ENCODE data around the gene OFD1.
A peak's percentile ranks its signal among the peaks of the same experiment; 100 is the strongest.
"Not testable (repeated sequence)": the region's sequence is repeated elsewhere in the genome, so short reads cannot be mapped to it uniquely, and the experiment has no call there.

OFD1 gene

DNA sequence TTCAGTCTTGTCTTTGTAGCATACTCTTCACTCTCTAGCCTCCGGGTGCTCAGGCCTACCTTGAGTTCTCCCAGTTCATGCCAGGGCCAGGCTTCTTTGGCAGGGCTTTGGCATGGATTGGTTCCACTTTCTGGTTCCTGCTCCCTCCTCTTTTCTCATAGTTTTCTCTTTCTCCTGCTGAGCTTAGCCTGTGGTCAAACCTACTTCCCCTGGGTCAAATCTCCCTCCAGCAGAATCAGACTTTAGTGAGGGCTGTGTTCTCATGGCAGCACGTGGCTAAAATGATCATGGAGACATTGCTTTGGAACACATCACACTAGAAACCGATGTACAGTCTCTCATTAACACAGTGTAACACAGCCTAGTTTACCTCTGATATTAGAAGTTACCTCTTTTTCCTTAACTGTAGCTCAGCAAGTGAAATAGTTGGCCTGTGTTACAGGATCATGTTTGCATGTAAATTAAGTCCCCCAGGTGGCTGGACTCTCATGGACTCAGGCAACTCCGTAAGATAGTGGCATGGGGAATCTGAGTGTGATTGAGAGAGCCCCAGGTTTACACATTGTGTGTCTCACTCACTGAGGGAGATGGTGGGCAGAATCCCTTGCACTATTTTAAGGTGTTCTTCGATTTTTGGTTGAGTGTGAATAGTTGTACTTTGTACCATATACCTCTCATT lies 32.3 kb upstream of the OFD1 start:
- DNase-seq (ENCODE audit: low read depth, low spot score): no peak

DNA sequence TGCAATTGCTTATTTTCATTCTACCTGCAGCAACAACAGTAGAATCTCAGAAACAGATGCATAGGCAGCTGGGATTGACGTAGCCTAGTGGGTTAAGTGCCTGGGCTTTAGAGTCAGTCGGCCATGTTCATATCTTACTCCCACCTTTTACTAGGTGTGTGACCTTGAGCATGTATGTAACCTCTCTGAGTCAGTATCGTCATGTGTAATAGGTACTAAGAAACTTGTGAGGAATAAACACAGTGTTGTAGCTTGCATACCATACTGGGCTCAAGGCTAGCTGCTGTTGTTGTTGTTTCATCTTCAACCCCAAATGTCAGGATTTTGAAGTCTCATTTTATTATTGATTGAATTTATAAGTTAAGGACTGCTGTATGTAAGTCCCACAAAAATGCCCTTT lies 31.4 kb upstream of the OFD1 start:
- no peak for DNase-seq (ENCODE audit: low read depth, low spot score)

DNA sequence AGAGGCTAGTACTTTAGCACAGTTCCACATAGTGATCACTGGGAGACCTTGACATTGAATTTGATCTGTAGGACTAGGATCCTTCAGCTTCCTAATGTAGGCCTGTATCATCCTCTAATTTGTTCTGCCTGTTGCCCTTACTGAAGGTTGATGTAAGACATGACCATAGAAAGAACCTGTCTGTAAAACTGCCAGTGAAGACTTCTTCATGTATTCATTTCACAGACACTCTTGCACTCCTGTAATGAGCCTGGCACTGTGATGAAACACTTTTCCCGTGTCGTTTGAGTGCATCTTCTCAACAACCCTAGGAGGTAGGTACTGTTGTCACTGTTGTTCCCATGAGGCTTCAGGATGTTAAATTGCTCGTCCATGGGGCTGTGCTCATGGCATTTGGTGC lies 31.0 kb upstream of the OFD1 start:
- no peak for DNase-seq (ENCODE audit: low read depth, low spot score)

DNA sequence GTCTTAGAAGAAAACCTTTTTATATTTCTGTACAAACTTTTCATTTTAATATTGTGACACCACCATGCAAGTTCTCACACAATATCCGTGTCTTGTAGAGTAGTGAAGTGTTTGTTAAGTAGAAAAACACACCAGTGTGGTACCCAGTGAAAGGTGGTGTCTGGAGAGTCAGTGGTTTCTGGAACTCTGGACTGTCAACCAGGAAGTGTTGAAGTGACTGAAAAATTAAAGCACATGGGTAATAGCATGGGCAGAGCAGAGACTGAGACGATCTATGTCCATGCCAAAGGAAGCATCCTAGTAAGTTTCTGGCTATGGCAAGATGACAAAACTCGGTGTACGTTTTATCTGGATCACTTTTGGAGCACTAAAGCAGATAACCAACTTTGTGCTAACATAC lies 23.4 kb upstream of the OFD1 start:
- no peak for DNase-seq (ENCODE audit: low read depth, low spot score)

DNA sequence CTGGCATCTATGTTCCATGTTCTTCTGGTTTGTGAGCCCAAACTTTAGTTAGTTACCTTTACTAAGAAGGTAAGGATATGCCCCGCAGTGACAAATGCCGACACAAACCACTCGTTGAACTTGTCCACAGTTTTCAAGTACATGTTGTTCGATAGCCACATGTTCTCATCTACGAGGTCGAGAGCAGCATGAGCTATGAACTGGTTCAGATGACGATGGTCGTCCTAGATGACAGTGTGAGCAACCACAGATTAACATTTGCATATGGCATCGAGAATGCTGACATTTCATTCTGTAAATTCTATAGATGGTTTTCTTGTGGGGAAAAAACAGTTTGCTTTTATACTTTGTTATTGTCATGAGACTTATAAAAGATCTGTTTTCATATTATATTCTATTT lies 18.1 kb upstream of the OFD1 start:
- no peak for DNase-seq (ENCODE audit: low read depth, low spot score)

DNA sequence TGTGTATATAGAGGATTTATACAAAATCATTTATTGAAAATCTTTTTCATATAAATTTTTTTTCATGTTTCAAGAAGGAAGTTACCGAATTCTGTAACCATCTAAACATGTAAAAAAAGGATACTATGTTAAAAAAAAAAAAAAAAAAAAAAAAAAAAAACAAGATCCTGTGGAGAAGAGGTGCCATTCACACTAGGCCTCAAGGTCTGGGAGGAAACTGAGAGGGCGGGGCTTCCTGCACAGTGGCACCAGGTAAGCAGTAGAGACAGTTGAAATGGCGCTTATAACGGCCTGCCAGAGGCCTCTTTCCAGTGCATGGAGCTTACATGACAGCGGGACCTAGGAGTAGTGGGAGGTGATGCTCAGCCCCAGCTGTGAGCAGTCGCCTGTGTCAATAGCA lies 17.6 kb upstream of the OFD1 start:
- DNase-seq (ENCODE audit: low read depth, low spot score): no peak

DNA sequence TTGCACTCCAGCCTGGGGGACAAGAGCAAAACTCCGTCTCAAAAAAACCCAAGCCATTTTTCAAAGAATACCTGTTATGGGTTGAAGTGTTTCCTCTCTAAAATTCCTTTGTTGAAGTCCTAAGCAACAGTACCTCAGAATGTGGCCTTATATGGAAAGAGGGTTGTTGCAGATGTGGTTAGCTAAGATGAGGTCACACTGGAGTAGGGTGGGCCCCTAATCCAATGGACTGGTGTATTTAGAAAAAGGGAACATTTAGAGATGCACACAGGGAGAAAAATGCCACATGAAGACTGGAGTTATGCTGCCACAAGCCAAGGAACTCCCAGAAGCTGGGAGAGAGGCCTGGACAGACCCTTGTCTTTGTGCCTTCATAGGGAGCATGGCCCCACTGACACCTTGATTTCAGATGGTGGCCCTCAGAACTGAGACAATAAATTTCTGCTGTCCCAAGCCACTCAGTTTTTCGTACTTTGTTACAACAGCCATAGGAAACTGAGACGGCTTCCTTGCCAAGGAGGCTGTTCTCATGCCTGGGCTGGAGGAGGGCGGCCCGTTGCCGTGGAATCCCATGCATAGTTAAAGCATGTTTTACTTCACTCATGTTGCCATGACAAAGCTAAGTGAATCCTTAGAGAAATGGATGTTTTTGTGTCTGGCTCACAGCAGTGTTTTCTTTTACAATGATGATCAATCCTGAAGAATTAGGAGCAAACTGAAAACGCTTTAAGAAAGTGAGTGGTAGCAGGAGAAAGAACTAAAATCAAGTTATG lies 16.7 kb upstream of the OFD1 start:
- DNase-seq (ENCODE audit: low read depth, low spot score): peak; percentile 70

DNA sequence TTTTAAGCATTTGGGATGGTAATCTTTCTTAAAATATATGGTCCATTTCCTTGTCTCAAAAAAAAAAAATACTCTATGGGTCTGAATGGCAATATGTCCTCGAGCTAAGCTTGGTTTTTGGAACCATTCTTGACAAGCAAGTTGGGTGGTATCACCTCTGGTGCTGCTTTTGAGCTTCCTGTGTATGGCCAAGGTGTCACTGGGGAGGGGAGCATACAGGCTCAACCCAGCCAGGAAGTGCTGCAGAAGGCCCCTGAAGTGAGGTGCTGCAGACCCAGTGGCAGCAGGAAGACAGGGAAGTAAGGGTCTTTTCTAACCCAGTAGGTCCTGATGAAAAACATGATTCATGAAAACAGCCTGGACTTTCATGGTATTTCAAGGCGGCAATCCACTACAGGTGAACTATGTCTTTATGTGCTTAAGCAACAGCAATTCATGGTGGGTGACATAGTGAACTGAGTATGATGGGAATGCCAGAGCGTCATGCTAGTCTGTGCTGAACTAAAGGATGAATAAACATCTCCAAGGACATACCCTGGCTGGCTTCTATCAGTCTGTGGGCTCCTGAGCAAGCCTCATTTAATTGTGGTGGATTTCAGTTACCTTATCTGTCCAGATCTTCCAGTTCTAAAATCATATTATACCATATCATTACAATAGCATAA lies 15.2 kb upstream of the OFD1 start:
- DNase-seq (ENCODE audit: low read depth, low spot score): no peak

DNA sequence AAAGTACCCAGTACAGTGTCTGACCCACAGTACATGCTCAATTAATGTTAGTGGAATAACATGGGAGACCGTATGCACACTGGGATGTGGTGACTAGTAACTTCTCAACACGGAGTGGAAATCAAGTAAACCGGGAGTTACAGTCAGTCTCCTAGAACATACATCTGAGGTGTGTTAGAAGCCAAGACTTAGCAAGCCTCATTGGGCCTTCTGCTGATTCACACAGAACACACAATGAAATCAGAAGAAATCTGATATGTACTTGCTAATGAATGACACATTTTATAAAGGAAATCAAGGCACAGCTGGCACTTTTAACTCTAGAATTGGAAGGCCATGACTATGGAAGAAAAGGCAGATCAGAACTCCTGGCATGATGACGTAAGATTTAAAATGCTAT lies 13.2 kb upstream of the OFD1 start:
- DNase-seq (ENCODE audit: low read depth, low spot score): no peak

DNA sequence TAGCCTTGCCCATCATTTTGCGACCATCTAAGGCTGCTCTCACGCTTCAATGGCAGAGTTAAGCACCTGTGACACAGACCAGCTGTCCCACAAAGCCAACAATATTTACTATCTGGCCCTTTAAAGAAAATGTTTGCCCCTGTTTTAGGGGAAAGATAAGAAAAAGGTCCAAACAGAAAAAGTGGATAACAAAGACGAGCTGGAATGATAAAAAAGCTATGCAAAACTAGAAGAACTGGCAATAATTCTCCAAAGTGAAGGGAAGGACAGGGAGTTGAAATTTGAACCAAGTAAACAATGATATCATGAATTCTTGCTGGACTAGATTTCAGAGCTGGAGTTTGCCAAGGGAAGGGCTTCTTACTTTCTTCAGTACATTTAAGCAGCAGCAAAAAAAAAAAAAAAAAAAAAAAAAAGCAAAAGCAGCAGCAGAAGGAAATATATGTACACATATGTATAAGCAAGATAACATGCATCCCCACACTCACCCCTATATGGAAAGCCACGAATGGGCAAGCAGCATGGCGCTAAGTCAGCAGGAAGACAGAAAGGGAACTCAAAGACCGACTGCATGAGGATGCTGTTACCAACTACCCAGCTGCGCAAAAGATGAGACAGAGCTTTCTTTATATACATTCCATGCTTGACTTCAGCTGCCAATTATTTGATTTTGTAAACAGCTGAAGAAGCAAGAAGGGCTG lies 12.6 kb upstream of the OFD1 start:
- DNase-seq (ENCODE audit: low read depth, low spot score): peak; percentile 48

DNA sequence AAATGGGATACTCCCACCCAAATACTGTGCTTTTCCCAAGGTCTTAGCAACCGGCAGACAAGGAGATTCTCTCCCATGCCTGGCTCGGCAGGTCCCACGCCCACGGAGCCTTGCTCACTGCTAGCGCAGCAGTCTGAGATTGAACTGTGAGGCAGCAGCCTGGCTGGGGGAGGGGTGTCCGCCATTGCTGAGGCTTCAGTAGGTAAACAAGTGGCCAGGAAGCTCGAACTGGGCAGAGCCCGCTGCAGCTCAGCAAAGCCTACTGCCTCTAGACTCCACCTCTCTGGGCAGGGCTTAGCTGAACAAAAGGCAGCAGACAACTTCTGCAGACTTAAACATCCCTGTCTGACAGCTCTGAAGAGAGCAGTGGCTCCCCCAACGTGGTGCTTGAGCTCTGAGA lies 9.7 kb upstream of the OFD1 start:
- DNase-seq (ENCODE audit: low read depth, low spot score): not testable (repeated sequence)

DNA sequence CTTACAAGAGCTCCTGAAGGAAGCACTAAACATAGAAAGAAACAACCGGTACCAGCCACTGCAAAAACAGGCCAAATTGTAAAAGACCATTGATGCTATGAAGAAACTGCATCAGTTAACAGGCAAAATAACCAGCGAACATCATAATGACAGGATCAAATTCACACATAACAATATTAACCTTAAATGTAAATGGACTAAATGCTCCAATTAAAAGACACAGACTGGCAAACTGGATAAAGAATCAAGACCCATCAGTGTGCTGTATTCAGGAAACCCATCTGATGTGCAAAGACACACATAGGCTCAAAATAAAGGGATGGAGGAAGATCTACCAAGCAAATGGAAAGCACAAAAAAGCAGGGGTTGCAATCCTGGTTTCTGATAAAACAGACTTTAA lies 8.0 kb upstream of the OFD1 start:
- DNase-seq (ENCODE audit: low read depth, low spot score): not testable (repeated sequence)

DNA sequence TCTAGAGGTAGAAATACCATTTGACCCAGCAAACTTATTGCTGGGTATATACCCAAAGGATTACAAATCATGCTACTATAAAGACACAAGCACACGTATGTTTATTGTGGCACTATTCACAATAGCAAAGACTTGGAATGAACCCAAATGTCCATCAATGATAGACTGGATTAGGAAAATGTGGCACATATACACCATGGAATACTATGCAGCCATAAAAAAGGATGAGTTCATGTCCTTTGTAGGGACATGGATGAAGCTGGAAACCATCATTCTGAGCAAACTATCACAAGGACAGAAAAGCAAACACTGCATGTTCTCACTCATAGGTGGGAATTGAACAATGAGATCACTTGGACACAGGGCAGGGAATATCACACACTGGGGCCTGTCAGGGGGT lies 4.0 kb upstream of the OFD1 start:
- DNase-seq (ENCODE audit: low read depth, low spot score): not testable (repeated sequence)

DNA sequence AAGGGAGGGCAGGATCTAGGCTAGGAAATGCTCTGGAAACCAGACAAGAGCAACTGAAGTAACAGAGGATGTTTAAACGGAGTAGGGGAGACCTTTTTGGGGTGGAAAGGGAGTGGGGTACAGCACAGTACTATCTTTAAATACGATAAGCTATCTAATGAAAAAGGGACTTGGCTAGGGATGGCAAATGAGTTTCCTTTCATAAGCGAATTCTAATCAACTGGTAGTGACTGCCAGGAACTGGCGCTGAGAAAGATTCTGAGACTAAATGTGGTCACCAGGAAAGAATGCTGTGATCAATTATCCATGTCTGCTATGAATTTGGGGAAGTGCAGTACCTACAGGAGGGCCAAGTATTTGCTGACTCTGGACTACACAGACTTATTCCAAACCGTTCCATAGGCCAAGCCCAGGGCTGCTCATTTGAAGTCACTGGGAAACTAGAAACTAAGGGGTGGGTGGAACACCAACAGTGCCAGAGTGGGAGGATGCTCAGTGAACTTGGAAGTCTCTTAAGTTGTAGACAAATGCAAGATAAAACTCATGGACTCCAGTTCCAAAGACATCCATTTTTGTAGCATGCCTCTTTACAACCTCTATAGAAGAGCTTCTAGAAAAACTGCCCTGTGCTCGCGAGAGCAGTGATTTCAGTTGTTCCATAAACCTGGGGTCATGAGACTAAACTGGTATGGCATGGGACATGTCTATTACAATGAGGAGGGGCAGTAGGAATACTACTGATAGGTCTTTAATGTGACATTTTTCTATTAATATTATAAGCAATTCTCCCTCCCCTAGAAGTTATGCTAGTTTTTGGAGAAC lies 2.1 kb upstream of the OFD1 start:
- DNase-seq (ENCODE audit: low read depth, low spot score): peak; percentile 39

DNA sequence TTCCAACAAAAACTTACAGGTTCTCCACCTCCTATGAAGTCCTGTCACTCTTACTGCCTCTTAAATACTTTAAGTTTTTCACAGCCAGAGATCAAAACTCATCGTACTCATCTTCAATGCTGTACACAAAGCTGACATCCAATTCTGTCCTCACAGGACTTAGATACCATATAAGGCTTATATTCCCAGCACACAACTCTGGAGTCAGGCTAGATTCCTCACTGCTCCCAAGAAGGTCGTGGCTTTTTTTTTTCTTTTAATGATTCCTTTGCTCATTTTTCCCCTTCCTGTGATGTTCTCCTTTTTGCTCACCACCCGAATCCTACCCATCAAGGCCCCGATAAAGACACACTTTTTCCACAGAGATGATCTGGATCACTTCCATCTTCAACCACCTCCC lies 1.0 kb upstream of the OFD1 start:
- no peak for DNase-seq (ENCODE audit: low read depth, low spot score)

DNA sequence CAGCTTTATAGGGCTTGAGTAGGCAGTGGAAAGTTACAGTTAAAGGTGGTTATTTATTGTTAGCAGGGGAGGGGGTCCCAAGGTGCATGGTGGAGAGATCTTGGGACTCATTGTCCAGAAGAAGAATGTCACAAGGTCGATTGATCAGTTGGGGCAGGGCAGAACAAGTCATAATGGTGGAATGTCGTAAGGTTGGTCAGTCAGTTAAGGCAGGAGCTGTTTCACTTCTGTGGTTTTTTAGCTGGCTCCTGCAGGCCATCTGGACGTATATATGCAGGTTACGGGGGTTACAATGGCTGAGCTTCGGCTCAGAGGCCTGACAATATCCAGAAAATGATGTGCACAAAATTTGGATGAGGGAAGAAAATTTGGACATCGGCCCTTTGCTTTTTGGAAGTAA lies 7.1 kb downstream of the OFD1 start:
- no peak for DNase-seq (ENCODE audit: low read depth, low spot score)

DNA sequence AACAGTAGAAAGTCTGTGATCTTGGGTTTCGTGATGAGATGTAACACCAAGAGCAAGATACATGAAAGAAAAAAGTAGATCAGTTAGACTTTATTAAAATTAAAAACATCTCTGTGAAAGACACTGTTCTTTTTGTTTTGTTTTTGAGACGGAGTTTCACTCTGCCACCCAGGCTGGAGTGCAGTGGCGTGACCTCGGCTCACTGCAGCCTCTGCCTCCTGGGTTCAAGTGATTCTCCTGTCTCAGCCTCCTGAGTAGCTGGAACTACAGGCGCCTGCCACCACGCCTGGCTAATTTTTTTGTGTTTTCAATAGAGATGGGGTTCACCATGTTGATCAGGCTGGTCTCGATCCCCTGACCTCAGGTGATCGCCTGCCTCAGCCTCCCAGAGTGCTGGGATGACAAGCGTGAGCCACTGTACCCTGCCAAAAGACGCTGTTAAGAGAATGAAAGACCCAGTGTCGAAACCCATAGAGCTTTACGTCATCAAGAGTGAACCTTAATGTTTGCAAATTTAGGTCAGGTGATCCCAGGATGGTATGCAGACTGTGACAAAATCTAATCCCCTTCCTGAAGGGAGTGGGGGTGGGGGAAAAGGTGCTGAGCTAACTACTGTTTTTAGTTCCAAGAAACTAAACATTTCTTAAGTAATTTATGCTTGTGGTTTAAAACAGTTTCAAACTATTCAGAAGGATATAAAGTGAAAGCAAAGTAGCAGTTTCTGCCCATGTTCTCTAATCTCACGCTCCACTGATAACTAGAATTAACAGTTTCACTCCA lies 8.0 kb downstream of the OFD1 start:
- peak; percentile 45 for DNase-seq (ENCODE audit: low read depth, low spot score)

DNA sequence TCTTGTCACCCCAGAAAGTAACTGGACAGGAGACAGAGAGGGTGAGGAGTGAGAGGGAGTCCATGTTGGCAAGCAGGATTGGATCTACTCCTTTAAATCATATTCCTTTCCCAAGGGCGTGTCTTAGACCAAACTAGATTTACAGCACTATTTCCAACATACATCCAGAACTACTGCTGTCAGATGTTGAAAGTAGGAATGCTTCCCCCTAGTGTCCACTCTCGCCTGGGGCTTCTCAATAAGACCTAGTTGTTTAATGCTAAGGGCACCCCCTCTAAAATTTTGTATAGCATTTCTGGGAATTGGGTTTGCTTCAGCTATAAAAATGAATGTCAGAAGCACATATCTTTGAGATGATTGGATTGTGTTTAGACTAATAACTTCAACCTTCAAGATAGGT lies 13.3 kb downstream of the OFD1 start:
- DNase-seq (ENCODE audit: low read depth, low spot score): peak; percentile 62

DNA sequence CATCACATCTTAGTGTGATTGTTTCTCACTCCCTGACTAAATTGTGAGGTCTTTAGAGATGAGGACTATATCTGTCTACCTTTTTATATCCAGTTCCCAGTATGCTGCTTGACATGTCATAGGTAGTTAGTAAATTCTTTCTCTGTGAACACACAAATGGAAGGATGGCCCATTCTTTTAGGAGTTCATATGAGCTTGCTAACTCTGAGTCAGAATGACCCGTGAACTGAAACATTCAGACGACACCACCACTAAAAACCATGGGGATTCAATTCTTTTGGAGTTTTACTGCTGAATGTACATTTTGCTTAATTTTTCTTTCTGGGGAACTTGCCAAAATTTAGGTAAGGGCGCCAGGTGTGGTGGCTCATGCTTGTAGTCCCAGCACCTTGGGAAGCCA lies 13.9 kb downstream of the OFD1 start:
- no peak for DNase-seq (ENCODE audit: low read depth, low spot score)

DNA sequence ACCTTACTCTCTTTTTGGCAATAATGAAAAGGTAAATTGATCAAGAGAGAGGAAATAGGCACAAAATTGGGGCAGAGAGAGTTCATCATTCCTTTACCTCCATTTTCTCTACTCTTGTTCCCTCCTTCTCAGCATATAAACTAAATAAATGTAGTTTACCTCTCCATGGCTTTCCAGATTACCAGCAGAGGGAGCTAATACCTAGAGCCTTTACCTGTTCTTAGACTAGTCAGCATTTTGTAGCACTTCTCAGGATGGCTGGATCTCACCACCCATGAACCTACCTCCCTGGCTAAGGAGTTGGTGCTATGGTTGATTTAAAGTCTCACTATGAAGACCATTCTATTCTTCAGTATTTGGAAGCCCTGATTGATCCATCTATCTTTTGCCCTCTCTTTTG lies 15.7 kb downstream of the OFD1 start:
- DNase-seq (ENCODE audit: low read depth, low spot score): peak; percentile 54

DNA sequence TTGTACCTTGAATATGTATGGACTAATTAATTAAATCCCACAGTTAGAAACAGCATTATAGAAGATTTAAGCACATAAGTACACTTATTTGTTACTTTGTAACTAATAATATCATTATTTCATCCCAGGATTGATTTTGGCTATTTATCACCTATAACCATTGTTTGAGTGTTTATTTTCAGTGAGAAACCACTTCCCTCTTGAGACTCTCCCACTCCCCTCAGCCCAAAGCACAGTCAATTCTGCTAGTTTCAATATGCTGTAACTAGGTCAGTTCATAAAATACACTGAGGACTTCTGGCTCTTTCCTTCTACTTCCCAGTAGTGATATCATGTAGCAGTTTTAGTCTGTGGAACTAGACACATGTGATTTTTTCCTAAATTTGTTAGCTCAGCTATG lies 16.3 kb downstream of the OFD1 start:
- no peak for DNase-seq (ENCODE audit: low read depth, low spot score)

All from astrocyte of the hippocampus (primary cell).